ENCODE measurements around the gene PTPRF.

The PTPRF gene

GRCh38 chr1:43539726-43540434, 9.2 kb downstream of the PTPRF start:
- DNase-seq (ENCODE audit: low spot score) (no peak), ATAC-seq (ENCODE audit: low read depth) (no peak)
- Histone ChIP-seq H3K27ac (ENCODE audit: poor library complexity, severe bottlenecking) (no peak overlapping the region), H3K9me3 (ENCODE audit: severe bottlenecking) (no peaks in the 10 kb centered on the region), H3K27me3 (ENCODE audit: insufficient read depth, poor library complexity, severe bottlenecking) (no peaks in the 10 kb centered on the region), H3K4me1 (ENCODE audit: insufficient read depth, poor library complexity, severe bottlenecking) (peaks cover 16% of the 10 kb centered on the region), H3K4me3 (ENCODE audit: severe bottlenecking) (no peak overlapping the region), H3K36me3 (ENCODE audit: low read depth) (peaks cover 76% of the 10 kb centered on the region)
- TF ChIP-seq CTCF (IDR thresholded peaks at IDR 0.05; ENCODE audit: poor library complexity, severe bottlenecking): no peak

GRCh38 chr1:43540653-43541071, 10.0 kb downstream of the PTPRF start:
- Histone ChIP-seq H3K27me3 (ENCODE audit: insufficient read depth, poor library complexity, severe bottlenecking) (no peaks in the 10 kb centered on the region), H3K9me3 (ENCODE audit: severe bottlenecking) (no peaks in the 10 kb centered on the region), H3K4me3 (ENCODE audit: severe bottlenecking) (no peak overlapping the region), H3K27ac (ENCODE audit: poor library complexity, severe bottlenecking) (no peak overlapping the region), H3K36me3 (ENCODE audit: low read depth) (peaks cover 80% of the 10 kb centered on the region), H3K4me1 (ENCODE audit: insufficient read depth, poor library complexity, severe bottlenecking) (peaks cover 20% of the 10 kb centered on the region)
- no peak for ATAC-seq (ENCODE audit: low read depth)
- no peak for TF ChIP-seq CTCF (IDR thresholded peaks at IDR 0.05; ENCODE audit: poor library complexity, severe bottlenecking)
- no peak for DNase-seq (ENCODE audit: low spot score)

- no peaks in the 10 kb centered on the region for H3K9me3 ChIP-seq (ENCODE audit: severe bottlenecking)
- ATAC-seq (ENCODE audit: low read depth): no peak
- peak overlapping the region; percentile 10 for H3K27ac ChIP-seq (ENCODE audit: poor library complexity, severe bottlenecking)
- peaks cover 83% of the 10 kb centered on the region for H3K36me3 ChIP-seq (ENCODE audit: low read depth)
- DNase-seq (ENCODE audit: low spot score): no peak
- H3K4me1 ChIP-seq (ENCODE audit: insufficient read depth, poor library complexity, severe bottlenecking): peaks cover 24% of the 10 kb centered on the region
- H3K27me3 ChIP-seq (ENCODE audit: insufficient read depth, poor library complexity, severe bottlenecking): no peaks in the 10 kb centered on the region
- TF ChIP-seq CTCF (IDR thresholded peaks at IDR 0.05; ENCODE audit: poor library complexity, severe bottlenecking): no peak
- H3K4me3 ChIP-seq (ENCODE audit: severe bottlenecking): no peak overlapping the region
Observed at GRCh38 chr1:43541141-43541540, 10.5 kb downstream of the PTPRF start.

GRCh38 chr1:43541721-43542401, 11.2 kb downstream of the PTPRF start:
- no peaks in the 10 kb centered on the region for H3K9me3 ChIP-seq (ENCODE audit: severe bottlenecking)
- peak overlapping the region; percentile 10 for H3K27ac ChIP-seq (ENCODE audit: poor library complexity, severe bottlenecking)
- no peak overlapping the region for H3K4me3 ChIP-seq (ENCODE audit: severe bottlenecking)
- TF ChIP-seq CTCF (IDR thresholded peaks at IDR 0.05; ENCODE audit: poor library complexity, severe bottlenecking): no peak
- ATAC-seq (ENCODE audit: low read depth): peak; percentile 43
- H3K36me3 ChIP-seq (ENCODE audit: low read depth): peaks cover 90% of the 10 kb centered on the region
- H3K4me1 ChIP-seq (ENCODE audit: insufficient read depth, poor library complexity, severe bottlenecking): peaks cover 23% of the 10 kb centered on the region
- no peaks in the 10 kb centered on the region for H3K27me3 ChIP-seq (ENCODE audit: insufficient read depth, poor library complexity, severe bottlenecking)
- DNase-seq (ENCODE audit: low spot score): no peak

Data from RWPE2 (cell line).